ENCODE results near the gene FAM193A.

FAM193A gene

GRCh38 chr4:2652415-2653160 lies 116.1 kb downstream of the FAM193A start:
- TF ChIP-seq CTCF (IDR thresholded peaks at IDR 0.05; ENCODE audit: control insufficient read depth, insufficient read depth, low read depth, low read length, missing control alignments): no peak
- DNase-seq (ENCODE audit: low read depth): no peak
- H3K4me3 ChIP-seq (ENCODE audit: control insufficient read depth, low read depth, low read length): no peak overlapping the region

- DNase-seq (ENCODE audit: low read depth): no peak
- no peak for TF ChIP-seq CTCF (IDR thresholded peaks at IDR 0.05; ENCODE audit: control insufficient read depth, insufficient read depth, low read depth, low read length, missing control alignments)
- H3K4me3 ChIP-seq (ENCODE audit: control insufficient read depth, low read depth, low read length): no peak overlapping the region
These were observed 124.3 kb downstream of the FAM193A start for GRCh38 chr4:2660596-2661211.

- H3K4me3 ChIP-seq (ENCODE audit: control insufficient read depth, low read depth, low read length): no peak overlapping the region
- DNase-seq (ENCODE audit: low read depth): peak; percentile 88
- TF ChIP-seq CTCF (IDR thresholded peaks at IDR 0.05; ENCODE audit: control insufficient read depth, insufficient read depth, low read depth, low read length, missing control alignments): peak; percentile 2
These were observed 126.2 kb downstream of the FAM193A start for GRCh38 chr4:2662598-2662997.

GRCh38 chr4:2663275-2663674 lies 126.8 kb downstream of the FAM193A start:
- no peak for TF ChIP-seq CTCF (IDR thresholded peaks at IDR 0.05; ENCODE audit: control insufficient read depth, insufficient read depth, low read depth, low read length, missing control alignments)
- no peak for DNase-seq (ENCODE audit: low read depth)
- H3K4me3 ChIP-seq (ENCODE audit: control insufficient read depth, low read depth, low read length): no peak overlapping the region

DNA sequence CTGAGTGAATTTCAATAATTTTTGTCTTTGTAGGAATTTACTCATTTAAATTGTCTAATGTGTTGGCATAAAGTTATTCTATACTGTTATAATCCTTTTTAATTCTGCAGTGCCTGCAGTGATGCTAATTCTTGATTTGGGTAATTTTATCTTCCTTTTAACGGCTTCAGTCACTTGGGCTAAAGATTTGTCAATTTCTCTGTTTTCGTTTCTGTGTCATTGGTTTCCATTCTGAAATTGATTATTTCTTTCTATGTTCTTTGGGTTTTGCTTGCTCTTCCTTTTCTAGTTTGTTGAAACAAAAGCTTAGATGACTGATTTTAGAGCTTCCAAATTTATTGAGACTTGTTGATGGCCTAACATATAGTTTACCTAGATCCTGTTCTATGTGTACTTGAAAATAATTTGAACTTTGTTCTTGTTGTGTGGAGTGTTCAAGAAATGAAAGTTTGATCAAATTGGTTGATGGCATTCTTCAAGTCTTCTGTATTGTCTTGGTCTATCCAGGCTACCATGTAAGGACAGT lies 130.3 kb downstream of the FAM193A start:
- no peak for TF ChIP-seq CTCF (IDR thresholded peaks at IDR 0.05; ENCODE audit: control insufficient read depth, insufficient read depth, low read depth, low read length, missing control alignments)
- DNase-seq (ENCODE audit: low read depth): no peak
- no peak overlapping the region for H3K4me3 ChIP-seq (ENCODE audit: control insufficient read depth, low read depth, low read length)

- no peak for DNase-seq (ENCODE audit: low read depth)
- no peak for TF ChIP-seq CTCF (IDR thresholded peaks at IDR 0.05; ENCODE audit: control insufficient read depth, insufficient read depth, low read depth, low read length, missing control alignments)
These were observed 131.0 kb downstream of the FAM193A start for GRCh38 chr4:2667428-2667827.

More at GRCh38 chr4:2667428-2667827, 131.0 kb downstream of the FAM193A start:
- H3K4me3 ChIP-seq (ENCODE audit: control insufficient read depth, low read depth, low read length): no peak overlapping the region

All from AG09309 (cell line).